ENCODE results near the gene SULT1E1. TPM values are rescaled to one million over a fixed set of nuclear protein-coding genes. Genes with fewer than 3 reads are reported as not detected.

The SULT1E1 gene
- polyA plus RNA-seq, 1 donor (not counting 4 experiments of a cell fraction or from before 2014, with no cell fraction given): 4.6 TPM

DNA sequence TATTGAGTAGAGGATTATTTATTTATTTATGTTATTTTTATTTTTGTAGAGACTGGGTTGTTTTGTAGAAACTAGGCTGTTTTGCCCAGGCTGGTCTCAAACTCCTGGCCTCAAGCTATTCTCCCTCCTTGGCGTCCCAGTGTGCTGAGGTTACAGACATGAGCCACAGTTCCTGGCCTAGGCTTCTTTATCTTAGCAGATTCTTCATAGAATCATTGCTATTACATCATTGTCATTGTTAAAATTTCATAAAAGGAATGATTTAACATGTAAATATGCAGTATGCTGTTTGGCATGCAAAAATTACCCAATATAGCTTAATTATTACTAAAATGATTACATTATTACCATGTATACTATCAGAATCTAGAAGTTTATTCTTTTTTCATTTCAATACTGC, 24.2 kb downstream of the SULT1E1 start:
- no peak for FAIRE-seq
- H3K9ac ChIP-seq (ENCODE audit: control insufficient read depth, extremely low read depth, insufficient read depth, low read length): no peak overlapping the region
- H3K4me2 ChIP-seq (ENCODE audit: control insufficient read depth, extremely low read depth, insufficient read depth, low read depth, low read length): no peak overlapping the region
- H3K36me3 ChIP-seq (ENCODE audit: control insufficient read depth in 2 of 2, extremely low read depth in 1 of 2, insufficient read depth in 2 of 2, low read length in 2 of 2): no peaks in the 10 kb centered on the region
- no peaks in the 10 kb centered on the region for H3K9me3 ChIP-seq (ENCODE audit: control insufficient read depth, low read depth, low read length)
- H3K27ac ChIP-seq (ENCODE audit: control insufficient read depth, insufficient read depth, low read length): no peak overlapping the region
- DNase-seq (ENCODE audit: low read depth, low spot score): no peak
- no peak overlapping the region for H3K4me3 ChIP-seq (ENCODE audit: control insufficient read depth in 2 of 3, extremely low read depth in 1 of 3, insufficient read depth in 2 of 3, low read depth in 1 of 3, low read length in 3 of 3)
- H3K79me2 ChIP-seq (ENCODE audit: control insufficient read depth, insufficient read depth, low read length): no peaks in the 10 kb centered on the region
- no peaks in the 10 kb centered on the region for H3K9me1 ChIP-seq (ENCODE audit: control insufficient read depth, extremely low read depth, insufficient read depth, low read length)
- H3K4me1 ChIP-seq (ENCODE audit: control insufficient read depth, extremely low read depth, insufficient read depth, low read length): peaks cover 3% of the 10 kb centered on the region
- dilution Hi-C loops (cut with MboI; ENCODE audit: extremely low pct_ligation_motif_present, low sequenced_read_pairs): no loop called here
- no peaks in the 10 kb centered on the region for H4K20me1 ChIP-seq (ENCODE audit: control insufficient read depth, extremely low read depth, insufficient read depth, low read length)
- no peak for TF ChIP-seq EZH2 (IDR thresholded peaks at IDR 0.05; ENCODE audit: low read length)
- TF ChIP-seq, protein P1, sequence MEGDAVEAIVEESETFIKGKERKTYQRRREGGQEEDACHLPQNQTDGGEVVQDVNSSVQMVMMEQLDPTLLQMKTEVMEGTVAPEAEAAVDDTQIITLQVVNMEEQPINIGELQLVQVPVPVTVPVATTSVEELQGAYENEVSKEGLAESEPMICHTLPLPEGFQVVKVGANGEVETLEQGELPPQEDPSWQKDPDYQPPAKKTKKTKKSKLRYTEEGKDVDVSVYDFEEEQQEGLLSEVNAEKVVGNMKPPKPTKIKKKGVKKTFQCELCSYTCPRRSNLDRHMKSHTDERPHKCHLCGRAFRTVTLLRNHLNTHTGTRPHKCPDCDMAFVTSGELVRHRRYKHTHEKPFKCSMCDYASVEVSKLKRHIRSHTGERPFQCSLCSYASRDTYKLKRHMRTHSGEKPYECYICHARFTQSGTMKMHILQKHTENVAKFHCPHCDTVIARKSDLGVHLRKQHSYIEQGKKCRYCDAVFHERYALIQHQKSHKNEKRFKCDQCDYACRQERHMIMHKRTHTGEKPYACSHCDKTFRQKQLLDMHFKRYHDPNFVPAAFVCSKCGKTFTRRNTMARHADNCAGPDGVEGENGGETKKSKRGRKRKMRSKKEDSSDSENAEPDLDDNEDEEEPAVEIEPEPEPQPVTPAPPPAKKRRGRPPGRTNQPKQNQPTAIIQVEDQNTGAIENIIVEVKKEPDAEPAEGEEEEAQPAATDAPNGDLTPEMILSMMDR (optimal IDR thresholded peaks at IDR 0.05 in 1 of 3, IDR thresholded peaks at IDR 0.05 in 1 of 3, conservative IDR thresholded peaks at IDR 0.05 in 1 of 3; ENCODE audit: extremely low read depth in 1 of 3, insufficient read depth in 2 of 3, low read length in 3 of 3): no peak
- H3K27me3 ChIP-seq (ENCODE audit: control insufficient read depth, extremely low read depth, insufficient read depth, low read length): no peaks in the 10 kb centered on the region
- no peak overlapping the region for H2AFZ ChIP-seq (ENCODE audit: control insufficient read depth, low read length)

DNA sequence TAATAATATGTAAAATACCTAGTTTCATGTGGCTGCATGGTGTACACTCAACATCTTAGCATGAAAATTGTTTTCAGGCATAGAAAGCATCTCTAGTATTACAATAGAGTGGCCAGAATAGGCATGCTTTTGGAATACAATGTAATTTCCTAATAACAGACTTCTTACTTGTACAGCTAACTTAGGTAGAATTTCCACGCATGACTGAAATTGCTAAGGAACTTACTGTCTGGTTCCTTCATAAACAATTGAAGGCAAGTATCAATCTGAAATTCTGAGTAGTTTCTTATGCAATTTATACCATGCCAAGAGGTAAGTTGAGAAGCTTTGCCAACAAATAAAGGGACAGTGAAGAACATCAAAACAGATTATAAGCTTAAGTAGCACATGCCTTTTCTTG, 26.7 kb downstream of the SULT1E1 start:
- Histone ChIP-seq H3K4me1 (ENCODE audit: control insufficient read depth, extremely low read depth, insufficient read depth, low read length) (peaks cover 3% of the 10 kb centered on the region), H3K79me2 (ENCODE audit: control insufficient read depth, insufficient read depth, low read length) (no peaks in the 10 kb centered on the region), H3K9me1 (ENCODE audit: control insufficient read depth, extremely low read depth, insufficient read depth, low read length) (no peaks in the 10 kb centered on the region), H4K20me1 (ENCODE audit: control insufficient read depth, extremely low read depth, insufficient read depth, low read length) (no peaks in the 10 kb centered on the region), H3K27ac (ENCODE audit: control insufficient read depth, insufficient read depth, low read length) (no peak overlapping the region), H3K4me2 (ENCODE audit: control insufficient read depth, extremely low read depth, insufficient read depth, low read depth, low read length) (no peak overlapping the region), H3K9me3 (ENCODE audit: control insufficient read depth, low read depth, low read length) (no peaks in the 10 kb centered on the region), H3K27me3 (ENCODE audit: control insufficient read depth, extremely low read depth, insufficient read depth, low read length) (no peaks in the 10 kb centered on the region), H3K4me3 (ENCODE audit: control insufficient read depth in 2 of 3, extremely low read depth in 1 of 3, insufficient read depth in 2 of 3, low read depth in 1 of 3, low read length in 3 of 3) (no peak overlapping the region), H3K36me3 (ENCODE audit: control insufficient read depth in 2 of 2, extremely low read depth in 1 of 2, insufficient read depth in 2 of 2, low read length in 2 of 2) (no peaks in the 10 kb centered on the region), H2AFZ (ENCODE audit: control insufficient read depth, low read length) (no peak overlapping the region), H3K9ac (ENCODE audit: control insufficient read depth, extremely low read depth, insufficient read depth, low read length) (no peak overlapping the region)
- TF ChIP-seq EZH2 (IDR thresholded peaks at IDR 0.05; ENCODE audit: low read length): no peak
- TF ChIP-seq, protein P1 (optimal IDR thresholded peaks at IDR 0.05 in 1 of 3, IDR thresholded peaks at IDR 0.05 in 1 of 3, conservative IDR thresholded peaks at IDR 0.05 in 1 of 3; ENCODE audit: extremely low read depth in 1 of 3, insufficient read depth in 2 of 3, low read length in 3 of 3): no peak
- DNase-seq (ENCODE audit: low read depth, low spot score) (no peak), FAIRE-seq (no peak)
- dilution Hi-C loops (cut with MboI; ENCODE audit: extremely low pct_ligation_motif_present, low sequenced_read_pairs): no loop called here

Measured in keratinocyte (primary cell).